Testis (tissue), 5 donors: Measurements from ENCODE around the gene COASY. TPM values are rescaled to one million over a fixed set of nuclear protein-coding genes. Genes with fewer than 3 reads are reported as not detected.

Source experiments
- DNase-seq: peaks from one replicate; pipeline ENCODE4 v3.0.0-alpha.2; 2019
- H3K27ac ChIP-seq, 2 donors: fragments of 200-600 bp; sonication (generic); one replicate each; pipeline ENCODE4 v1.5.1; 2019
- H3K27me3 ChIP-seq: fragments of 200-600 bp; sonication (generic); one replicate; pipeline ENCODE4 v1.5.1; 2019
- H3K36me3 ChIP-seq: fragments of 200-600 bp; sonication (generic); one replicate; pipeline ENCODE4 v1.5.1; 2017; ENCODE audit warnings: low read depth; ENCODE audit errors: missing control alignments
- H3K4me1 ChIP-seq: fragments of 200-600 bp; sonication (generic); one replicate; pipeline ENCODE4 v1.5.1; 2019
- H3K4me3 ChIP-seq, 2 donors: fragments of 200-600 bp; sonication (generic); one replicate each; pipeline ENCODE4 v1.5.1; 2017 to 2019
- H3K9me3 ChIP-seq: fragments of 200-600 bp; sonication (generic); one replicate; pipeline ENCODE4 v1.5.1; 2017
- CTCF ChIP-seq, 3 experiments: fragments of 450-650 bp in 2 of 3; fragments of 200-600 bp in 1 of 3; sonication (generic) in 1 of 3; IDR thresholded peaks; one replicate each; pipeline ENCODE4 v1.5.1; 2016 to 2019; ENCODE audit warnings: antibody characterized with exemption in 3 of 3, mild to moderate bottlenecking in 2 of 3, moderate library complexity in 1 of 3
- POLR2A ChIP-seq: fragments of 450-650 bp; IDR thresholded peaks from one replicate; pipeline ENCODE4 v1.6.1; 2017; ENCODE audit warnings: antibody characterized with exemption, mild to moderate bottlenecking, moderate library complexity
- WGBS, 2 donors: methylation state at CpG; one replicate each; pipeline ENCODE4 v1.1.5; 2018; 5-methylcytosine and 5-hydroxymethylcytosine counted together
- intact Hi-C: fragments of 100-400 bp; cut with DNase I; formaldehyde crosslinking; loops from one replicate; pipeline ENCODE4 v1.15.1; 2023; ENCODE audit warnings: low total_unique reads
- long read RNA-seq, 2 donors: transcript quantifications; one replicate each; lab custom pipeline, GENCODE V29; 2026
- polyA plus RNA-seq: library from polyadenylated mRNA; stranded (reverse); fragments of 350-450 nt; fragmentation: Illumina TruSeq; extraction: RNeasy Lipid Tissue Mini Kit (QIAGEN cat#74804); gene quantifications from one replicate; pipeline ENCODE4 v1.2.3, GENCODE V29; 2014; ENCODE audit warnings: low read depth, low replicate concordance; ENCODE audit not compliant: insufficient read depth
- total RNA-seq, 2 donors: library from RNA; depleted of rRNA; stranded (reverse); fragments of >200 nt; gene quantifications; one replicate each; pipeline ENCODE4 v1.2.3, GENCODE V29; 2016

Gene COASY
- 10 to 100 TPM; 52.8 to 68.5 TPM for total RNA-seq
- 103 TPM for polyA plus RNA-seq
- long read RNA-seq, donor 1, transcript COASY-201 (9 exons, 2,458 nt): major isoform, 7 of 12 reads
- long read RNA-seq, donor 1, partial matches to known transcripts: 0 of 12 reads
- long read RNA-seq, donor 1, other reads (novel, unspliced or antisense): 0 of 12 reads
- long read RNA-seq, donor 2, partial matches to known transcripts: 0 of 5 reads
- long read RNA-seq, donor 2, other reads (novel, unspliced or antisense): 0 of 5 reads

GRCh38 chr17:42561897-42562387 is at the start of gene COASY:
Gene COASY, plus strand, starts transcription at chr17:42562148. Its CDS starts 475 bp downstream, at chr17:42562623.
- DNase-seq: peak; percentile 97
- Histone ChIP-seq H3K4me1 (peaks cover 21% of the 10 kb centered on the region), H3K36me3 (no peaks in the 10 kb centered on the region), H3K27me3 (no peaks in the 10 kb centered on the region), H3K27ac (peak within 1 kb of the TSS; percentile 76 to 79), H3K4me3 (peak within 1 kb of the TSS; percentile 89 to 95), H3K9me3 (no peaks in the 10 kb centered on the region)
- intact Hi-C loops: no loop called here
- TF ChIP-seq CTCF (IDR thresholded peaks at IDR 0.05) (peak in 1 of 3 experiments; percentile 12), POLR2A (no peak)
- WGBS, 2 donors: 0 to 1% methylated on average over 17 to 26 of the region's 26 CpGs

- Histone ChIP-seq H3K36me3 (no peaks in the 10 kb centered on the region), H3K27me3 (no peaks in the 10 kb centered on the region), H3K9me3 (no peaks in the 10 kb centered on the region), H3K27ac (peak overlapping the region; percentile 76 to 93), H3K4me3 (no peak overlapping the region), H3K4me1 (peaks cover 49% of the 10 kb centered on the region)
- no peak for DNase-seq
- TF ChIP-seq POLR2A: no peak
- 67 to 77% methylated on average over 9 of the region's 9 CpGs for WGBS, 2 donors
- intact Hi-C loops: no loop called here
Measured at GRCh38 chr17:42512246-42512645, 49.7 kb upstream of the COASY start.

- Histone ChIP-seq H3K9me3 (no peaks in the 10 kb centered on the region), H3K4me3 (no peak overlapping the region), H3K4me1 (peaks cover 54% of the 10 kb centered on the region), H3K27me3 (no peaks in the 10 kb centered on the region), H3K36me3 (no peaks in the 10 kb centered on the region), H3K27ac (peak overlapping the region; percentile 76 to 93)
- DNase-seq: no peak
- no peak for TF ChIP-seq CTCF (IDR thresholded peaks at IDR 0.05)
- no peak for TF ChIP-seq POLR2A
- 53 to 58% methylated on average over 6 of the region's 6 CpGs for WGBS, 2 donors
- intact Hi-C loops: no loop called here
Measured at GRCh38 chr17:42512733-42513251, 49.2 kb upstream of the COASY start.

GRCh38 chr17:42513686-42514085 is 48.3 kb upstream of the COASY start:
- no peaks in the 10 kb centered on the region for H3K27me3 ChIP-seq
- H3K4me1 ChIP-seq: peaks cover 63% of the 10 kb centered on the region
- no peak overlapping the region for H3K4me3 ChIP-seq
- no peaks in the 10 kb centered on the region for H3K9me3 ChIP-seq
- TF ChIP-seq CTCF (IDR thresholded peaks at IDR 0.05) (no peak), POLR2A (no peak)
- intact Hi-C loops: no loop called here
- 91 to 97% methylated on average over 11 of the region's 11 CpGs for WGBS, 2 donors
- no peak for DNase-seq
- H3K36me3 ChIP-seq: no peaks in the 10 kb centered on the region
- H3K27ac ChIP-seq: peak overlapping the region; percentile 71 to 93

- no peaks in the 10 kb centered on the region for H3K27me3 ChIP-seq
- peak overlapping the region; percentile 71 to 93 for H3K27ac ChIP-seq
- no peaks in the 10 kb centered on the region for H3K9me3 ChIP-seq
- intact Hi-C loops: no loop called here
- no peak for DNase-seq
- H3K4me3 ChIP-seq: no peak overlapping the region
- H3K36me3 ChIP-seq: no peaks in the 10 kb centered on the region
- TF ChIP-seq POLR2A (no peak), CTCF (IDR thresholded peaks at IDR 0.05) (no peak)
- WGBS, 2 donors: 70 to 78% methylated on average over 8 to 11 of the region's 11 CpGs
- peaks cover 69% of the 10 kb centered on the region for H3K4me1 ChIP-seq
Measured at GRCh38 chr17:42514279-42514678, 47.7 kb upstream of the COASY start.
